Measurements from ENCODE around the gene TBX15. TPM values are rescaled to one million over a fixed set of nuclear protein-coding genes. Genes with fewer than 3 reads are reported as not detected.
A peak's percentile ranks its signal among the peaks of the same experiment; 100 is the strongest.

TBX15 gene
- total RNA-seq, 1 donor from 2014 or later = 2.9 TPM

DNA sequence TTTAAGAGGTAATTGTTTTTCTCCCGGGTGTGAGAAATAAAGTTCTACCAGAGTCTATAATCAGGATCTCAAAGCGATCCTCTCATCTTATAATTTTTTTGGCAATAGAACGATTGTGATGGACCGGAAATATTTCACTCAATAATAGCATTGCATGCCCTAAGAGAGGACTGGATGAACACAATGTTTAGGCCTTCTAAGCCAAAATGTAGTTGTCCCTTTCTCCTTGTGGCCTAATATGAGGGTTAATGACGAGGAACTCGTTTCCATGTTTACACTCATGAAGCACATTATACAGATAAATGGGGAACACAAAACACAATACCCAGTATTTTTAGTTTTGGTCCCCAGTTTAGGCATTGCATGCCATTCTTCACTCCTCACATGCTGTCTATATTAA lies 5.9 kb downstream of the TBX15 start:
- Histone ChIP-seq H3K36me3 (no peaks in the 10 kb centered on the region), H3K4me2 (no peak overlapping the region), H3K79me2 (ENCODE audit: low read depth) (no peaks in the 10 kb centered on the region), H3K4me3 (no peak overlapping the region), H3K4me1 (peaks cover 17% of the 10 kb centered on the region), H2AFZ (replicated peaks) (no peak overlapping the region), H3K9ac (no peak overlapping the region), H3K27me3 (peaks cover 100% of the 10 kb centered on the region), H3K9me3 (ENCODE audit: low read depth) (no peaks in the 10 kb centered on the region), H4K20me1 (ENCODE audit: low read depth) (peaks cover 40% of the 10 kb centered on the region), H3K27ac (no peak overlapping the region), H3F3A (ENCODE audit: low read depth) (peaks cover 34% of the 10 kb centered on the region)
- peaks cover 21% of the 10 kb centered on the region for H3K9me3 Mint-ChIP-seq
- no peak for DNase-seq (ENCODE audit: low spot score)
- H3K27ac Mint-ChIP-seq = no peak overlapping the region
- peaks cover 43% of the 10 kb centered on the region for H3K4me1 Mint-ChIP-seq
- no peak overlapping the region for H3K4me3 Mint-ChIP-seq
- peaks cover 90% of the 10 kb centered on the region for H3K27me3 Mint-ChIP-seq (ENCODE audit: insufficient read depth, low read depth)
- no peak for TF ChIP-seq EZH2phosphoT487 (IDR thresholded peaks at IDR 0.05)
- TF ChIP-seq EZH2 (IDR thresholded peaks at IDR 0.05) = no peak
- TF ChIP-seq, protein P1, sequence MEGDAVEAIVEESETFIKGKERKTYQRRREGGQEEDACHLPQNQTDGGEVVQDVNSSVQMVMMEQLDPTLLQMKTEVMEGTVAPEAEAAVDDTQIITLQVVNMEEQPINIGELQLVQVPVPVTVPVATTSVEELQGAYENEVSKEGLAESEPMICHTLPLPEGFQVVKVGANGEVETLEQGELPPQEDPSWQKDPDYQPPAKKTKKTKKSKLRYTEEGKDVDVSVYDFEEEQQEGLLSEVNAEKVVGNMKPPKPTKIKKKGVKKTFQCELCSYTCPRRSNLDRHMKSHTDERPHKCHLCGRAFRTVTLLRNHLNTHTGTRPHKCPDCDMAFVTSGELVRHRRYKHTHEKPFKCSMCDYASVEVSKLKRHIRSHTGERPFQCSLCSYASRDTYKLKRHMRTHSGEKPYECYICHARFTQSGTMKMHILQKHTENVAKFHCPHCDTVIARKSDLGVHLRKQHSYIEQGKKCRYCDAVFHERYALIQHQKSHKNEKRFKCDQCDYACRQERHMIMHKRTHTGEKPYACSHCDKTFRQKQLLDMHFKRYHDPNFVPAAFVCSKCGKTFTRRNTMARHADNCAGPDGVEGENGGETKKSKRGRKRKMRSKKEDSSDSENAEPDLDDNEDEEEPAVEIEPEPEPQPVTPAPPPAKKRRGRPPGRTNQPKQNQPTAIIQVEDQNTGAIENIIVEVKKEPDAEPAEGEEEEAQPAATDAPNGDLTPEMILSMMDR (IDR thresholded peaks at IDR 0.05) = no peak
- H3K36me3 Mint-ChIP-seq = no peaks in the 10 kb centered on the region

DNA sequence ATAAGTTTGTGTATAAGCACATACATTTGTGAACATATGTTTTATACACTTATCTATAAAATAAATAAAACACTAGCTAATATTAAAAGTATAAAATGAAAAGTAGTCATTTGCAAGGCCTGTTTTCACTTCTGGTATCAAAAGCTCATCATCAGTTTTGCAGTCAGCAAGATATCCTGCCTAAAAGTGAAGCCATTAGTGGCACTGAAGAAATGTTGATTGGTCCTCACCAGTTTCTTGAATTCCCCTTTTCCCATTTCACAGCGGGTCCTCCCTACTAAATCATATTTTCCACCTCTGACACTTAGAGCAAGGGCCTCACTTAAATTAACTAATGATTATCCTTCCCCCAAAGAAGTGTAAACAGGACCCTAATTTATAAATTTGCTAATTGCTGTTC lies 6.7 kb downstream of the TBX15 start:
- no peak overlapping the region for H3K27ac Mint-ChIP-seq
- H3K9me3 Mint-ChIP-seq = peaks cover 21% of the 10 kb centered on the region
- no peaks in the 10 kb centered on the region for H3K79me2 ChIP-seq (ENCODE audit: low read depth)
- no peak for TF ChIP-seq EZH2phosphoT487 (IDR thresholded peaks at IDR 0.05)
- no peak for TF ChIP-seq EZH2 (IDR thresholded peaks at IDR 0.05)
- TF ChIP-seq, protein P1 (IDR thresholded peaks at IDR 0.05) = no peak
- peaks cover 34% of the 10 kb centered on the region for H3F3A ChIP-seq (ENCODE audit: low read depth)
- H3K4me1 Mint-ChIP-seq = peaks cover 34% of the 10 kb centered on the region
- peaks cover 100% of the 10 kb centered on the region for H3K27me3 ChIP-seq
- H3K27ac ChIP-seq = no peak overlapping the region
- H3K9ac ChIP-seq = no peak overlapping the region
- H2AFZ ChIP-seq (replicated peaks) = no peak overlapping the region
- DNase-seq (ENCODE audit: low spot score) = no peak
- H3K36me3 ChIP-seq = no peaks in the 10 kb centered on the region
- no peaks in the 10 kb centered on the region for H3K9me3 ChIP-seq (ENCODE audit: low read depth)
- H3K4me3 Mint-ChIP-seq = no peak overlapping the region
- peaks cover 84% of the 10 kb centered on the region for H3K27me3 Mint-ChIP-seq (ENCODE audit: insufficient read depth, low read depth)
- H3K4me1 ChIP-seq = peaks cover 18% of the 10 kb centered on the region
- peaks cover 32% of the 10 kb centered on the region for H4K20me1 ChIP-seq (ENCODE audit: low read depth)
- no peak overlapping the region for H3K4me3 ChIP-seq
- H3K4me2 ChIP-seq = no peak overlapping the region
- no peaks in the 10 kb centered on the region for H3K36me3 Mint-ChIP-seq

DNA sequence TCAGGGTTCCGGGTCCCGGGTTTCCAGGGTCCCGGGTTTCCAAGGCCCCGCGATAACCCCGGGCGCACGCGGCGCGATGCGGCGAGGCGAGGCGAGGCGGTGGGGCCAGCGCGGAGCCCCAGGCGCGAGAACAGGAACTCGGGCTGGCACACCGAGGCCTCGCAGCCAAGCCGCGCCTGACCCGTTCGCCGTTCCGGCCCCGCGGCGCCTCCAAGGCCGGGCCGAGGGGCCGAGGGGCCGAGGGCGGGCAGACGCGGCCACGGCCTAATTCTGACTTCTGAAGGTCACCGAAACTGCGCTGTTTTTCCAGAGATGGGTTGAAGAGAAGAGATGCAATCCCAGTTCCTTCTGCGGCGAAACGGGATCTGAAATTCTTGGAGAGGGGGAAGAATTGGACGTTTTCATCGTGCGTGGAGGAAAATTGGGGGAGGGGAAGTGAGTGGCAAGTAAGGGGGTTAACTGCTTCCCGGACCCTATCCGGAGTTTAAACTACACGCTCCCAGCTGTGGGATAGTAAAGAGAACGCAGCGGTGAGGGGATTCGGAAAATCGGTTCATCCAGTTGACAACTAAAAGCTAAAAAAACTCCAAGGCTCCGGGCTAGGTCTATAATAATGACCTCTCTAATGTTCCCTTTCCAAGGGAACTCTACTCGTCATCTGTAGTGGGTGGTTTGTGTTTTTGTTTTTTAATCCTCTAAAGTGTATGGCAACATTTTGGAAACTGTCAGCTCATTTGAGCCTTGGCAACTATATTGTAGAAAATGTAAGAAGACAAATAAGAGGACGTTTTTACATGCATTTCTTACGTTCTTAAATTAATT lies 8.2 kb downstream of the TBX15 start:
- Mint-ChIP-seq H3K36me3 (no peaks in the 10 kb centered on the region), H3K27me3 (ENCODE audit: insufficient read depth, low read depth) (peaks cover 76% of the 10 kb centered on the region)
- H3K9ac ChIP-seq = no peak overlapping the region

More for the DNA sequence above, 8.2 kb downstream of the TBX15 start:
- H3K4me3 Mint-ChIP-seq = peak overlapping the region; percentile 80
- peaks cover 26% of the 10 kb centered on the region for H3K4me1 Mint-ChIP-seq
- peak; percentile 91 for TF ChIP-seq EZH2 (IDR thresholded peaks at IDR 0.05)
- peak; percentile 70 for TF ChIP-seq EZH2phosphoT487 (IDR thresholded peaks at IDR 0.05)
- TF ChIP-seq, protein P1 (IDR thresholded peaks at IDR 0.05) = no peak
- H3K9me3 Mint-ChIP-seq = peaks cover 20% of the 10 kb centered on the region
- DNase-seq (ENCODE audit: low spot score) = peak; percentile 51
- Histone ChIP-seq H3K79me2 (ENCODE audit: low read depth) (no peaks in the 10 kb centered on the region), H3K27me3 (peaks cover 100% of the 10 kb centered on the region), H2AFZ (replicated peaks) (no peak overlapping the region), H3K27ac (no peak overlapping the region), H3K4me1 (peaks cover 19% of the 10 kb centered on the region), H3K4me3 (peak overlapping the region; percentile 12), H3K36me3 (no peaks in the 10 kb centered on the region), H4K20me1 (ENCODE audit: low read depth) (peaks cover 21% of the 10 kb centered on the region), H3F3A (ENCODE audit: low read depth) (peaks cover 26% of the 10 kb centered on the region), H3K4me2 (peak overlapping the region; percentile 48), H3K9me3 (ENCODE audit: low read depth) (no peaks in the 10 kb centered on the region)
- H3K27ac Mint-ChIP-seq = no peak overlapping the region
